Measurements from ENCODE around the gene ZNF397. TPM values are rescaled to one million over a fixed set of nuclear protein-coding genes. Genes with fewer than 3 reads are reported as not detected.

The ZNF397 gene
- total and polyA plus RNA-seq, 2 of the 13 experiments (the other 11 are each of a cell fraction or from before 2014, with no cell fraction given) = 4.7 to 9.4 TPM

- TF ChIP-seq, protein P1, sequence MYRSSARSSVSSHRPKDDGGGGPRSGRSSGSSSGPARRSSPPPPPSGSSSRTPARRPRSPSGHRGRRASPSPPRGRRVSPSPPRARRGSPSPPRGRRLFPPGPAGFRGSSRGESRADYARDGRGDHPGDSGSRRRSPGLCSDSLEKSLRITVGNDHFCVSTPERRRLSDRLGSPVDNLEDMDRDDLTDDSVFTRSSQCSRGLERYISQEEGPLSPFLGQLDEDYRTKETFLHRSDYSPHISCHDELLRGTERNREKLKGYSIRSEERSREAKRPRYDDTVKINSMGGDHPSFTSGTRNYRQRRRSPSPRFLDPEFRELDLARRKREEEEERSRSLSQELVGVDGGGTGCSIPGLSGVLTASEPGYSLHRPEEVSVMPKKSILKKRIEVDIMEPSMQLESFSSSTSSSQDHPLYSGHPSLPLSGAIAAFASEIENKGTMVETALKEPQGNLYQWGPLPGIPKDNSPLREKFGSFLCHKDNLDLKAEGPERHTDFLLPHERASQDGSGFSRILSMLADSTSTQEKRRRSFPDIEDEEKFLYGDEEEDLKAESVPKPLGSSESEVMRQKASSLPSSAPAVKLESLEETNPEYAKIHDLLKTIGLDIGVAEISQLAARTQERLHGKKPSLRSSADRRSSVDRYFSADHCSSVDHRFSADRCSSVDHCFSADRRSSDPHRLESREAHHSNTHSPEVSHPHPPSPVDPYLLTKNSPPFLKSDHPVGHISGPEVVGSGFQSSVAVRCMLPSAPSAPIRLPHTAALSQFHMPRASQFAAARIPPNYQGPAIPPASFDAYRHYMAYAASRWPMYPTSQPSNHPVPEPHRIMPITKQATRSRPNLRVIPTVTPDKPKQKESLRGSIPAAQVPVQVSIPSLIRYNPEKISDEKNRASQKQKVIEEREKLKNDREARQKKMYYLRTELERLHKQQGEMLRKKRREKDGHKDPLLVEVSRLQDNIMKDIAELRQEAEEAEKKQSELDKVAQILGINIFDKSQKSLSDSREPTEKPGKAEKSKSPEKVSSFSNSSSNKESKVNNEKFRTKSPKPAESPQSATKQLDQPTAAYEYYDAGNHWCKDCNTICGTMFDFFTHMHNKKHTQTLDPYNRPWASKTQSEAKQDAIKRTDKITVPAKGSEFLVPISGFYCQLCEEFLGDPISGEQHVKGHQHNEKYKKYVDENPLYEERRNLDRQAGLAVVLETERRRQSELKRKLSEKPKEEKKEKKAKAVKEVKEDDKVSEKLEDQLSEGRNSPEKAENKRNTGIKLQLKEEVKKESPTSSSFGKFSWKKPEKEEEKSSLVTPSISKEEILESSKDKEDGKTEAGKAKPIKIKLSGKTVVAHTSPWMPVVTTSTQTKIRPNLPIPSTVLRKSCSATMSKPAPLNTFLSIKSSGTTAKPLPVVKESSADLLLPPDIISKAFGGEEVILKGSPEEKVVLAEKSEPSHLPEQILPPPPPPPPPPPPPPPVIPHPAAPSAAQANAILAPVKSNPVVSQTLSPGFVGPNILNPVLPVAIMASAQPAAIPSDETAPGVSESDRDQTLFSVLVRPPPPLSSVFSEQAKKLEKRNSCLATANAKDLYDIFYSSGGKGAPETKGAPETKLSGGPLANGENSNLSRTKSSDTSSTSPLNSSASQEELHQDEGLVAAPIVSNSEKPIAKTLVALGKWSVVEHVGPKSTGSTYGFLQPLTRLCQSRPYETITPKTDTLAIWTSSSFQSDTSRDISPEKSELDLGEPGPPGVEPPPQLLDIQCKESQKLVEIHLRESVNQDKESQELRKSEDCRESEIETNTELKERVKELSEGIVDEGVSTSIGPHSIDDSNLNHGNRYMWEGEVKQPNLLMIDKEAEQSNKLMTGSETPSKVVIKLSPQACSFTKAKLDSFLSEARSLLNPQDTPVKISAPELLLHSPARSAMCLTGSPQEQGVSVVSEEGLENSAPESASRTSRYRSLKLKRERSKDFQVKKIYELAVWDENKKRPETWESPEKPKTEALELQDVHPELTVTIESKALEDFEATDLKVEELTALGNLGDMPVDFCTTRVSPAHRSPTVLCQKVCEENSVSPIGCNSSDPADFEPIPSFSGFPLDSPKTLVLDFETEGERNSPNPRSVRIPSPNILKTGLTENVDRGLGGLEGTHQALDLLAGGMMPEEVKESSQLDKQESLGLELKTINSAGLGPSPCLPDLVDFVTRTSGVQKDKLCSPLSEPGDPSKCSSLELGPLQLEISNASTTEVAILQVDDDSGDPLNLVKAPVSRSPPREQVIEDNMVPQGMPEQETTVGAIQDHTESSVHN (CRISPR knock-in tag; IDR thresholded peaks at IDR 0.05) = no peak
- TF ChIP-seq, protein P2, sequence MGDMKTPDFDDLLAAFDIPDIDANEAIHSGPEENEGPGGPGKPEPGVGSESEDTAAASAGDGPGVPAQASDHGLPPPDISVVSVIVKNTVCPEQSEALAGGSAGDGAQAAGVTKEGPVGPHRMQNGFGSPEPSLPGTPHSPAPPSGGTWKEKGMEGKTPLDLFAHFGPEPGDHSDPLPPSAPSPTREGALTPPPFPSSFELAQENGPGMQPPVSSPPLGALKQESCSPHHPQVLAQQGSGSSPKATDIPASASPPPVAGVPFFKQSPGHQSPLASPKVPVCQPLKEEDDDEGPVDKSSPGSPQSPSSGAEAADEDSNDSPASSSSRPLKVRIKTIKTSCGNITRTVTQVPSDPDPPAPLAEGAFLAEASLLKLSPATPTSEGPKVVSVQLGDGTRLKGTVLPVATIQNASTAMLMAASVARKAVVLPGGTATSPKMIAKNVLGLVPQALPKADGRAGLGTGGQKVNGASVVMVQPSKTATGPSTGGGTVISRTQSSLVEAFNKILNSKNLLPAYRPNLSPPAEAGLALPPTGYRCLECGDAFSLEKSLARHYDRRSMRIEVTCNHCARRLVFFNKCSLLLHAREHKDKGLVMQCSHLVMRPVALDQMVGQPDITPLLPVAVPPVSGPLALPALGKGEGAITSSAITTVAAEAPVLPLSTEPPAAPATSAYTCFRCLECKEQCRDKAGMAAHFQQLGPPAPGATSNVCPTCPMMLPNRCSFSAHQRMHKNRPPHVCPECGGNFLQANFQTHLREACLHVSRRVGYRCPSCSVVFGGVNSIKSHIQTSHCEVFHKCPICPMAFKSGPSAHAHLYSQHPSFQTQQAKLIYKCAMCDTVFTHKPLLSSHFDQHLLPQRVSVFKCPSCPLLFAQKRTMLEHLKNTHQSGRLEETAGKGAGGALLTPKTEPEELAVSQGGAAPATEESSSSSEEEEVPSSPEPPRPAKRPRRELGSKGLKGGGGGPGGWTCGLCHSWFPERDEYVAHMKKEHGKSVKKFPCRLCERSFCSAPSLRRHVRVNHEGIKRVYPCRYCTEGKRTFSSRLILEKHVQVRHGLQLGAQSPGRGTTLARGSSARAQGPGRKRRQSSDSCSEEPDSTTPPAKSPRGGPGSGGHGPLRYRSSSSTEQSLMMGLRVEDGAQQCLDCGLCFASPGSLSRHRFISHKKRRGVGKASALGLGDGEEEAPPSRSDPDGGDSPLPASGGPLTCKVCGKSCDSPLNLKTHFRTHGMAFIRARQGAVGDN (CRISPR knock-in tag; IDR thresholded peaks at IDR 0.05) = peak; percentile 95
- TF ChIP-seq ZSCAN31 (CRISPR knock-in tag; IDR thresholded peaks at IDR 0.05; ENCODE audit: low read depth) (peak; percentile 85; the same call in 1 of the 2 replicates), ZNF598 (CRISPR knock-in tag; IDR thresholded peaks at IDR 0.05; ENCODE audit: borderline replicate concordance) (peak; percentile 47; the same call in 1 of the 2 replicates), ZNF225 (CRISPR knock-in tag; IDR thresholded peaks at IDR 0.05) (peak; percentile 96), ZBTB3 (CRISPR knock-in tag; IDR thresholded peaks at IDR 0.05; ENCODE audit: borderline replicate concordance, low read depth) (no peak), SMAD9 (CRISPR knock-in tag; IDR thresholded peaks at IDR 0.05) (no peak; the same call in 1 of the 2 replicates), ZFP37 (CRISPR knock-in tag; IDR thresholded peaks at IDR 0.05; ENCODE audit: borderline replicate concordance) (0 out of 2 replicates have a peak, but pooled peaks have one; percentile 30), HMG20A (CRISPR knock-in tag; IDR thresholded peaks at IDR 0.05; ENCODE audit: borderline replicate concordance) (no peak; the same call in 1 of the 2 replicates), ADNP (CRISPR knock-in tag; IDR thresholded peaks at IDR 0.05) (no peak), TOE1 (CRISPR knock-in tag; IDR thresholded peaks at IDR 0.05) (peak; percentile 17; the same call in 1 of the 2 replicates)
- TF ChIP-seq, protein P3, sequence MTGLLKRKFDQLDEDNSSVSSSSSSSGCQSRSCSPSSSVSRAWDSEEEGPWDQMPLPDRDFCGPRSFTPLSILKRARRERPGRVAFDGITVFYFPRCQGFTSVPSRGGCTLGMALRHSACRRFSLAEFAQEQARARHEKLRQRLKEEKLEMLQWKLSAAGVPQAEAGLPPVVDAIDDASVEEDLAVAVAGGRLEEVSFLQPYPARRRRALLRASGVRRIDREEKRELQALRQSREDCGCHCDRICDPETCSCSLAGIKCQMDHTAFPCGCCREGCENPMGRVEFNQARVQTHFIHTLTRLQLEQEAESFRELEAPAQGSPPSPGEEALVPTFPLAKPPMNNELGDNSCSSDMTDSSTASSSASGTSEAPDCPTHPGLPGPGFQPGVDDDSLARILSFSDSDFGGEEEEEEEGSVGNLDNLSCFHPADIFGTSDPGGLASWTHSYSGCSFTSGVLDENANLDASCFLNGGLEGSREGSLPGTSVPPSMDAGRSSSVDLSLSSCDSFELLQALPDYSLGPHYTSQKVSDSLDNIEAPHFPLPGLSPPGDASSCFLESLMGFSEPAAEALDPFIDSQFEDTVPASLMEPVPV (CRISPR knock-in tag; IDR thresholded peaks at IDR 0.05) = no peak
Measured at GRCh38 chr18:35290094-35290735, 49.4 kb downstream of the ZNF397 start, which contains the start of gene ZSCAN30 (continued).

All from HepG2 (cell line).